A673 (cell line): ENCODE data around the gene ICOS.

Source experiments
- CTCF ChIP-seq: fragments of 300-800, 200-600 bp; sonication (generic); conservative IDR thresholded peaks from 2 replicates; pipeline ENCODE4 v1.5.1; 2017; ENCODE audit warnings: low read depth, mild to moderate bottlenecking, antibody characterized with exemption, low read length, moderate library complexity, mixed read lengths
- EZH2 ChIP-seq: fragments of 200-600 bp; sonication (generic); IDR thresholded peaks from 2 replicates; pipeline ENCODE4 v1.6.1; 2017; ENCODE audit warnings: borderline replicate concordance, low read depth, mild to moderate bottlenecking, mixed read lengths, antibody characterized with exemption, low read length; ENCODE audit not compliant: poor library complexity, severe bottlenecking

DNA sequence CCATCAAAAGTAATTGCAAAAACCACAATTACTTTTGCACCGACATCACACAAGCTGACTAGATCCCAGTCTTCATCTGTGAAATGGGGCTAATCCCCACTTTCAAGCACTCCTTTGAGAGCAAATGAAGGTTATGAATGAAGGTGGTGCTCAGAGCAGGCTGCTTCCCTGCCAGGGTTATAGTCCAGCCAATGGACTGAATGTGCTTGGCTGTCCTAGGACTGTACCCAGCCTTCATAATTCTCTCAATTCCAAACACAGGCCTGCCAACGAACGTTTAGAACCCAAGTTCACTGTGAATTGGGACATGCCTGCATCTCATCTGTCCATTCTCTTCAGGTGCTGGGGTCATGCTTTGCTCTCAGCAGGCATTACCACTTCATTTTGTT is 27.8 kb upstream of the ICOS start:
- TF ChIP-seq CTCF: no peak
- no peak for TF ChIP-seq EZH2
